Endodermal cell (in vitro differentiated cells): Measurements from ENCODE around the gene ASTN2. TPM values are rescaled to one million over a fixed set of nuclear protein-coding genes. Genes with fewer than 3 reads are reported as not detected.

Experiments used
- DNase-seq: peaks from one replicate; pipeline ENCODE4 v3.0.0-alpha.2; 2017
- H3K27ac ChIP-seq: 2 replicates; pipeline ENCODE4 v1.5.1; 2013; ENCODE audit warnings: mild to moderate bottlenecking, low read depth, low read length, moderate library complexity
- H3K27me3 ChIP-seq: 2 replicates; pipeline ENCODE4 v1.6.1; 2013; ENCODE audit warnings: mild to moderate bottlenecking, low read length, moderate library complexity; ENCODE audit not compliant: insufficient read depth, control insufficient read depth, poor library complexity, severe bottlenecking
- H3K36me3 ChIP-seq: 2 replicates; pipeline ENCODE4 v1.7.0; 2013; ENCODE audit warnings: mild to moderate bottlenecking, low read length, moderate library complexity; ENCODE audit not compliant: control insufficient read depth, insufficient read depth
- H3K4me1 ChIP-seq: one replicate; pipeline ENCODE4 v1.7.0; 2013; ENCODE audit warnings: low read length; ENCODE audit not compliant: control insufficient read depth, insufficient read depth
- H3K4me3 ChIP-seq: 2 replicates; pipeline ENCODE4 v1.5.1; 2013; ENCODE audit warnings: mild to moderate bottlenecking, low read length, moderate library complexity
- H3K9ac ChIP-seq: 2 replicates; pipeline ENCODE4 v1.6.1; 2013; ENCODE audit warnings: mild to moderate bottlenecking, low read length, moderate library complexity; ENCODE audit not compliant: poor library complexity, severe bottlenecking; ENCODE audit errors: extremely low read depth
- H3K9me3 ChIP-seq: 2 replicates; pipeline ENCODE4 v1.6.1; 2013; ENCODE audit warnings: mild to moderate bottlenecking, low read length, moderate library complexity; ENCODE audit not compliant: control insufficient read depth
- H3K27ac Mint-ChIP-seq: 2 replicates; pipeline ENCODE4 v1.8.0; 2020; ENCODE audit warnings: mixed read lengths
- H3K27me3 Mint-ChIP-seq: 2 replicates; pipeline ENCODE4 v1.8.0; 2021; ENCODE audit warnings: mild to moderate bottlenecking, mixed read lengths; ENCODE audit not compliant: insufficient read depth
- H3K36me3 Mint-ChIP-seq: 2 replicates; pipeline ENCODE4 v1.8.0; 2020; ENCODE audit warnings: low read depth, mixed read lengths
- H3K4me1 Mint-ChIP-seq: 2 replicates; pipeline ENCODE4 v1.8.0; 2020; ENCODE audit warnings: mixed read lengths
- H3K4me3 Mint-ChIP-seq: 2 replicates; pipeline ENCODE4 v1.8.0; 2020; ENCODE audit warnings: mild to moderate bottlenecking, moderate library complexity, mixed read lengths
- H3K9me3 Mint-ChIP-seq: 2 replicates; pipeline ENCODE4 v1.8.0; 2020; ENCODE audit warnings: mild to moderate bottlenecking, mixed read lengths
- WGBS, 2 experiments: methylation state at CpG; one replicate each; pipeline versions ENCODE4 v1.1.5 to v1.1.7; 2013; ENCODE audit warnings: missing lambda C conversion rate in 2 of 2, mixed read lengths in 1 of 2; ENCODE audit not compliant: insufficient coverage in 1 of 2, insufficient read length in 1 of 2; 5-methylcytosine and 5-hydroxymethylcytosine counted together
- total RNA-seq, 2 donors: library from RNA; stranded (reverse); fragmentation: NEBNext Ultra II Directional in 1 of 2; extraction: Animal tissue kit (Norgen Biotek cat#: 25700) in 1 of 2; gene quantifications; 2 replicates in 1 of 2; 3 replicates in 1 of 2; pipeline ENCODE4 v1.2.1, GENCODE V29; 2021
- TF ChIP-seq, protein P1 (sequence below): fragments of 200-600 bp; sonication (generic); conservative IDR thresholded peaks from 2 replicates; pipeline ENCODE4 v1.5.0; 2021; ENCODE audit warnings: antibody characterized with exemption, mild to moderate bottlenecking

ASTN2 gene
- total RNA-seq, 2 donors from 2014 or later: 8.9 to 10.4 TPM

DNA sequence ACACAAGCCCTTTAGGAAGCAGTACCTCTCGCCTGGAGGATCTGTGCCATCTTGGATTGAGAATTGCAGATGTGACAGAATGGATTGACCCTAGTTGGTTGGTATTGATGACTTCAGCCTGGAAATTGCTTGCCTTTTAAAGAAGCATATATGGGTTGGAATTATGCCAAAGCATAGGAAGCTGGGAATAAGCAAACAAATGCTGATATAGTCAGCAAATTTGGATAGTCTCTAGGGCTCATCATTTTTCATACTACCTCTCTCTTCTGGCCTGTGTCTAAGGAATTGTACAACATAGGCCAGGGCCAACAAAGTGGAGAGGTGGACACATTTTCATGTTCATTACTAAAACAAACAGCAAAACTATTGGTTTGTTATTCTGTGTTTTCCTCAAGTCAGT lies 714.6 kb downstream of the ASTN2 start:
- H3K27me3 Mint-ChIP-seq: no peaks in the 10 kb centered on the region
- 90 to 94% methylated on average over 1 of the region's 1 CpG for WGBS, 2 experiments
- Histone ChIP-seq H3K4me3 (no peak overlapping the region), H3K9me3 (peaks cover 6% of the 10 kb centered on the region), H3K9ac (no peak overlapping the region), H3K36me3 (peaks cover 69% of the 10 kb centered on the region), H3K4me1 (peaks cover 7% of the 10 kb centered on the region), H3K27me3 (no peaks in the 10 kb centered on the region), H3K27ac (no peak overlapping the region)
- no peak overlapping the region for H3K4me3 Mint-ChIP-seq
- H3K4me1 Mint-ChIP-seq: peaks cover 15% of the 10 kb centered on the region
- TF ChIP-seq, protein P1, sequence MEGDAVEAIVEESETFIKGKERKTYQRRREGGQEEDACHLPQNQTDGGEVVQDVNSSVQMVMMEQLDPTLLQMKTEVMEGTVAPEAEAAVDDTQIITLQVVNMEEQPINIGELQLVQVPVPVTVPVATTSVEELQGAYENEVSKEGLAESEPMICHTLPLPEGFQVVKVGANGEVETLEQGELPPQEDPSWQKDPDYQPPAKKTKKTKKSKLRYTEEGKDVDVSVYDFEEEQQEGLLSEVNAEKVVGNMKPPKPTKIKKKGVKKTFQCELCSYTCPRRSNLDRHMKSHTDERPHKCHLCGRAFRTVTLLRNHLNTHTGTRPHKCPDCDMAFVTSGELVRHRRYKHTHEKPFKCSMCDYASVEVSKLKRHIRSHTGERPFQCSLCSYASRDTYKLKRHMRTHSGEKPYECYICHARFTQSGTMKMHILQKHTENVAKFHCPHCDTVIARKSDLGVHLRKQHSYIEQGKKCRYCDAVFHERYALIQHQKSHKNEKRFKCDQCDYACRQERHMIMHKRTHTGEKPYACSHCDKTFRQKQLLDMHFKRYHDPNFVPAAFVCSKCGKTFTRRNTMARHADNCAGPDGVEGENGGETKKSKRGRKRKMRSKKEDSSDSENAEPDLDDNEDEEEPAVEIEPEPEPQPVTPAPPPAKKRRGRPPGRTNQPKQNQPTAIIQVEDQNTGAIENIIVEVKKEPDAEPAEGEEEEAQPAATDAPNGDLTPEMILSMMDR: no peak
- no peak for DNase-seq
- H3K9me3 Mint-ChIP-seq: peaks cover 4% of the 10 kb centered on the region
- H3K27ac Mint-ChIP-seq: no peak overlapping the region
- H3K36me3 Mint-ChIP-seq: peaks cover 53% of the 10 kb centered on the region

DNA sequence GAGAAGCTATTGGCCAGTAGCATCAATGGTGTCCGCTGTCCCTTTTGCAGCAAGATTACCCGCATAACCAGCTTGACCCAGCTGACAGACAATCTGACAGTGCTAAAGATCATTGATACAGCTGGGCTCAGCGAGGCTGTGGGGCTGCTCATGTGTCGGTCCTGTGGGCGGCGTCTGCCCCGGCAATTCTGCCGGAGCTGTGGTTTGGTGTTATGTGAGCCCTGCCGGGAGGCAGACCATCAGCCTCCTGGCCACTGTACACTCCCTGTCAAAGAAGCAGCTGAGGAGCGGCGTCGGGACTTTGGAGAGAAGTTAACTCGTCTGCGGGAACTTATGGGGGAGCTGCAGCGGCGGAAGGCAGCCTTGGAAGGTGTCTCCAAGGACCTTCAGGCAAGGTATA lies 717.0 kb downstream of the ASTN2 start:
- 97% methylated on average over 9 to 16 of the region's 16 CpGs for WGBS, 2 experiments
- H3K4me1 ChIP-seq: peaks cover 3% of the 10 kb centered on the region
- Mint-ChIP-seq H3K27me3 (no peaks in the 10 kb centered on the region), H3K4me3 (no peak overlapping the region), H3K27ac (no peak overlapping the region), H3K9me3 (peaks cover 3% of the 10 kb centered on the region), H3K4me1 (peaks cover 15% of the 10 kb centered on the region), H3K36me3 (peaks cover 62% of the 10 kb centered on the region)
- H3K27me3 ChIP-seq: no peaks in the 10 kb centered on the region
- H3K9ac ChIP-seq: no peak overlapping the region
- DNase-seq: no peak
- H3K27ac ChIP-seq: no peak overlapping the region
- H3K36me3 ChIP-seq: peaks cover 79% of the 10 kb centered on the region
- H3K9me3 ChIP-seq: peaks cover 4% of the 10 kb centered on the region
- no peak overlapping the region for H3K4me3 ChIP-seq
- TF ChIP-seq, protein P1: no peak

DNA sequence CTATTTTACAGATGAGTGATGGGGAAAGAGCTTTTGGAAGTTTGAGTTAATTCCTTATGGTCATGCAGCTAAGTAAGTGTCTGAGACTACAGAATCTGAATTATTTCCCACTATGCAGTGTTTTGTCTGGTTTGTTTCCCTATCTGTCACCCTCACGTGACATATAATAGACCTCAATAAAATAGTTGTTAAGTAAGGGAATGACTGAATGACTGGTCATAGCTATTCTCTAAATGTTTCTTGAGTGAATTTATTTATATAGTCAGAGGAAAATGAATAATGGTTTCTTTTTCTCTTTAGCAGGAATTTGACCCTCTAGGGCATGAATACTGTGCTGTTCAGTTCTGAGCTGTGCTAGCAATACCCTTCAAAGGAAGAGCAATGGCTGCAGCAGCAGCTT lies 717.5 kb downstream of the ASTN2 start:
- Histone ChIP-seq H3K36me3 (peaks cover 84% of the 10 kb centered on the region), H3K4me1 (peaks cover under 1% of the 10 kb centered on the region), H3K27me3 (no peaks in the 10 kb centered on the region), H3K9ac (no peak overlapping the region), H3K9me3 (no peaks in the 10 kb centered on the region), H3K27ac (no peak overlapping the region), H3K4me3 (no peak overlapping the region)
- Mint-ChIP-seq H3K4me1 (peaks cover 14% of the 10 kb centered on the region), H3K27ac (no peak overlapping the region), H3K9me3 (no peaks in the 10 kb centered on the region), H3K4me3 (no peak overlapping the region), H3K36me3 (peaks cover 56% of the 10 kb centered on the region), H3K27me3 (no peaks in the 10 kb centered on the region)
- WGBS, 2 experiments: 90% methylated on average over 1 of the region's 1 CpG; no CpG with 5 or more reads in 1 of the 2 experiments
- TF ChIP-seq, protein P1: no peak
- DNase-seq: no peak
